Hepatocyte (in vitro differentiated cells): ENCODE measurements around the gene FKBP4. TPM values are rescaled to one million over a fixed set of nuclear protein-coding genes. Genes with fewer than 3 reads are reported as not detected.

Experiments
- DNase-seq: peaks from one replicate; pipeline ENCODE4 v3.0.0-alpha.2; 2016; ENCODE audit warnings: low spot score
- H2AFZ ChIP-seq: fragments of 200-600 bp; sonication (generic); 2 replicates; pipeline ENCODE4 v1.6.0; 2016; ENCODE audit warnings: antibody characterized with exemption, mild to moderate bottlenecking
- H3K27ac ChIP-seq: fragments of 200-600 bp; sonication (generic); 2 replicates; pipeline ENCODE4 v1.5.1; 2016; ENCODE audit warnings: mild to moderate bottlenecking
- H3K27me3 ChIP-seq: fragments of 200-600 bp; sonication (generic); 2 replicates; pipeline ENCODE4 v1.6.1; 2016
- H3K36me3 ChIP-seq: fragments of 200-600 bp; sonication (generic); replicated peaks from 2 replicates; pipeline ENCODE4 v1.5.1; 2016; ENCODE audit warnings: low read depth; ENCODE audit not compliant: insufficient read depth
- H3K4me1 ChIP-seq: fragments of 200-600 bp; sonication (generic); 2 replicates; pipeline ENCODE4 v1.5.1; 2016; ENCODE audit warnings: mild to moderate bottlenecking, moderate library complexity; ENCODE audit not compliant: insufficient read depth
- H3K4me2 ChIP-seq: fragments of 200-600 bp; sonication (generic); 2 replicates; pipeline ENCODE4 v1.6.0; 2016
- H3K4me3 ChIP-seq: fragments of 200-600 bp; sonication (generic); 2 replicates; pipeline ENCODE4 v1.5.1; 2016; ENCODE audit warnings: mild to moderate bottlenecking
- H3K79me2 ChIP-seq: fragments of 200-600 bp; sonication (generic); 2 replicates; pipeline ENCODE4 v1.6.0; 2017; ENCODE audit warnings: mild to moderate bottlenecking
- H3K9me2 ChIP-seq: fragments of 200-600 bp; sonication (generic); replicated peaks from 2 replicates; pipeline ENCODE4 v1.6.0; 2017; ENCODE audit warnings: mild to moderate bottlenecking; ENCODE audit not compliant: insufficient read depth
- H3K9me3 ChIP-seq: fragments of 200-600 bp; sonication (generic); 2 replicates; pipeline ENCODE4 v1.5.1; 2016; ENCODE audit warnings: low read depth, mild to moderate bottlenecking
- H4K20me1 ChIP-seq: fragments of 200-600 bp; sonication (generic); 2 replicates; pipeline ENCODE4 v1.6.0; 2016; ENCODE audit warnings: mild to moderate bottlenecking; ENCODE audit not compliant: insufficient read depth, poor library complexity, severe bottlenecking
- CTCF ChIP-seq: fragments of 200-600 bp; sonication (generic); IDR thresholded peaks from 2 replicates; pipeline ENCODE4 v1.5.1; 2016; ENCODE audit warnings: antibody characterized with exemption, mild to moderate bottlenecking; ENCODE audit not compliant: poor library complexity
- EZH2 ChIP-seq: fragments of 200-600 bp; sonication (generic); IDR thresholded peaks from 2 replicates; pipeline ENCODE4 v1.6.1; 2016; ENCODE audit warnings: antibody characterized with exemption, mild to moderate bottlenecking, borderline replicate concordance
- EZH2phosphoT487 ChIP-seq: fragments of 200-600 bp; sonication (generic); IDR thresholded peaks from one replicate; pipeline ENCODE4 v1.6.1; 2018; ENCODE audit warnings: antibody characterized with exemption, mild to moderate bottlenecking, low read depth, moderate library complexity; ENCODE audit not compliant: unreplicated experiment, severe bottlenecking
- WGBS: methylation state at CpG from one replicate; pipeline ENCODE4 v1.1.6; 2016; ENCODE audit warnings: low lambda C conversion rate; ENCODE audit errors: missing lambda C conversion rate; 5-methylcytosine and 5-hydroxymethylcytosine counted together
- polyA plus RNA-seq: library from polyadenylated mRNA; unstranded; fragments of >200 nt; fragmentation: Nextera tagmentation; extraction: Ambion mirVana; gene quantifications from 2 replicates; pipeline ENCODE4 v1.2.1, GENCODE V29; 2016
- total RNA-seq: library from RNA; depleted of rRNA; stranded (reverse); fragments of >200 nt; gene quantifications from 2 replicates; pipeline ENCODE4 v1.2.3, GENCODE V29; 2014

Gene FKBP4
- total and polyA plus RNA-seq, 2 experiments from 2014 or later = 52.1 to 77.9 TPM

GRCh38 chr12:2797721-2798418 is 3.1 kb downstream of the FKBP4 start:
- Histone ChIP-seq H3K9me3 (no peaks in the 10 kb centered on the region), H3K4me1 (peaks cover 8% of the 10 kb centered on the region), H3K27me3 (no peaks in the 10 kb centered on the region), H4K20me1 (peaks cover 25% of the 10 kb centered on the region), H3K4me3 (no peak overlapping the region), H3K79me2 (peaks cover 28% of the 10 kb centered on the region), H2AFZ (no peak overlapping the region), H3K36me3 (no peaks in the 10 kb centered on the region), H3K4me2 (no peak overlapping the region), H3K9me2 (no peaks in the 10 kb centered on the region), H3K27ac (no peak overlapping the region)
- WGBS = 90% methylated on average over 7 of the region's 7 CpGs
- DNase-seq = no peak
- TF ChIP-seq CTCF = no peak
- TF ChIP-seq EZH2 = no peak
- TF ChIP-seq EZH2phosphoT487 = no peak

- TF ChIP-seq CTCF = no peak
- TF ChIP-seq EZH2 = no peak
- TF ChIP-seq EZH2phosphoT487 = no peak
- Histone ChIP-seq H2AFZ (no peak overlapping the region), H3K36me3 (no peaks in the 10 kb centered on the region), H3K9me3 (no peaks in the 10 kb centered on the region), H3K79me2 (peaks cover 28% of the 10 kb centered on the region), H3K27ac (no peak overlapping the region), H4K20me1 (peaks cover 25% of the 10 kb centered on the region), H3K4me2 (no peak overlapping the region), H3K4me1 (peaks cover 6% of the 10 kb centered on the region), H3K27me3 (no peaks in the 10 kb centered on the region), H3K4me3 (no peak overlapping the region), H3K9me2 (no peaks in the 10 kb centered on the region)
- WGBS = 98% methylated on average over 3 of the region's 3 CpGs
- DNase-seq = no peak
Observed at GRCh38 chr12:2800046-2800570, 5.3 kb downstream of the FKBP4 start.

- no peaks in the 10 kb centered on the region for H3K27me3 ChIP-seq
- 94% methylated on average over 16 of the region's 16 CpGs for WGBS
- H3K9me2 ChIP-seq = no peaks in the 10 kb centered on the region
- H3K4me1 ChIP-seq = peaks cover 6% of the 10 kb centered on the region
- no peaks in the 10 kb centered on the region for H3K36me3 ChIP-seq
- H2AFZ ChIP-seq = no peak overlapping the region
- peaks cover 21% of the 10 kb centered on the region for H4K20me1 ChIP-seq
- DNase-seq = no peak
- H3K9me3 ChIP-seq = no peaks in the 10 kb centered on the region
- no peak for TF ChIP-seq EZH2phosphoT487
- no peak for TF ChIP-seq EZH2
- no peak for TF ChIP-seq CTCF
- no peak overlapping the region for H3K27ac ChIP-seq
- H3K4me3 ChIP-seq = no peak overlapping the region
- H3K79me2 ChIP-seq = peaks cover 24% of the 10 kb centered on the region
- no peak overlapping the region for H3K4me2 ChIP-seq
Observed at GRCh38 chr12:2801044-2801783, 6.4 kb downstream of the FKBP4 start.
